HG03565 (cell line): ENCODE data around the gene NUDT7.

ENCODE experiments used
- ATAC-seq: cut with Tn5 transposase; IDR thresholded peaks from one replicate; pipeline ENCODE4 v1.9.1; 2021; ENCODE audit warnings: mild to moderate bottlenecking, moderate library complexity; ENCODE audit not compliant: unreplicated experiment

The NUDT7 gene

GRCh38 chr16:77775911-77776909 is 53.9 kb downstream of the NUDT7 start:
- no peak for ATAC-seq

- no peak for ATAC-seq
These were observed 55.4 kb downstream of the NUDT7 start for GRCh38 chr16:77777745-77778144.

DNA sequence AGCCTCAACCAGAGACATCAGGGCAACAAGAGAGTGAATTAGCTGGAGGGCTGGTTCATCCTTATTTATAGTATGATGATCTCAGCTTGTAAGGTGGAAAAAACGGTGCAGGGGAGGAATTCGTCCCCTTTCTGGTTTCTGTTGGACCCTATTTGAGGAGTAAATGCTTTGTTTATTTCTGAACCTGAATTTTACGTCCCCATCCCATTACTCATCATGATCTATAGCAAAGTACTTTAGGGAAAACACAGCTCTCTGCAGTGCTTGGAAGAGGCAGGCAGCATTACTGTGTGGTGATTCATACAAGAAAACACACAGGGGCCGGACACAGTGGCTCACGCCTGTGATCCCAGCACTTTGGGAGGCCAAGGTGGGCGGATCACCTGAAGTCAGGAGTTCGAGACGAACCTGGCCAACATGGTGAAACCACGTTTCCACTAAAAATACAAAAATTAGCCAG is 58.1 kb downstream of the NUDT7 start:
- no peak for ATAC-seq

DNA sequence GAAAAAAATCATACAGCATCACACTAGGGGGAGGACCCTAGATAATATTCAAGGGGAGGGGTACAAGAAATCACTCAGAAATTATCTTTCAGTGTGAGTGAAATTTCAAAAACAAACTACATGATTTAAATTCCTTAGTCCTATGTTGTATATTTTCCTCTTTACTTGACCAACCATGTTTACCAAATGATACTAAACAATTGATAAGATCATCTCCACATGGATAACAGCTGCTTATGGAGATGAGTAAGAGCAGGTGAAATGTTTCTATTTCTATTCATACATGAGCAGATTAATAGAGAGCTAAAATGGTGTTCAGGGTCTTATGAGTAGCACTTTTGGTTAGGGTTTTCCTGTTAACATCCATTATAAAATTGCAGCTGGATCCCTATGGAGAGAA is 58.8 kb downstream of the NUDT7 start:
- no peak for ATAC-seq

- no peak for ATAC-seq
These were observed 60.4 kb downstream of the NUDT7 start for GRCh38 chr16:77782694-77783093.

- ATAC-seq: no peak
These were observed 62.4 kb downstream of the NUDT7 start for GRCh38 chr16:77784441-77785372.

- ATAC-seq: no peak
These were observed 63.1 kb downstream of the NUDT7 start for GRCh38 chr16:77785373-77785764.

DNA sequence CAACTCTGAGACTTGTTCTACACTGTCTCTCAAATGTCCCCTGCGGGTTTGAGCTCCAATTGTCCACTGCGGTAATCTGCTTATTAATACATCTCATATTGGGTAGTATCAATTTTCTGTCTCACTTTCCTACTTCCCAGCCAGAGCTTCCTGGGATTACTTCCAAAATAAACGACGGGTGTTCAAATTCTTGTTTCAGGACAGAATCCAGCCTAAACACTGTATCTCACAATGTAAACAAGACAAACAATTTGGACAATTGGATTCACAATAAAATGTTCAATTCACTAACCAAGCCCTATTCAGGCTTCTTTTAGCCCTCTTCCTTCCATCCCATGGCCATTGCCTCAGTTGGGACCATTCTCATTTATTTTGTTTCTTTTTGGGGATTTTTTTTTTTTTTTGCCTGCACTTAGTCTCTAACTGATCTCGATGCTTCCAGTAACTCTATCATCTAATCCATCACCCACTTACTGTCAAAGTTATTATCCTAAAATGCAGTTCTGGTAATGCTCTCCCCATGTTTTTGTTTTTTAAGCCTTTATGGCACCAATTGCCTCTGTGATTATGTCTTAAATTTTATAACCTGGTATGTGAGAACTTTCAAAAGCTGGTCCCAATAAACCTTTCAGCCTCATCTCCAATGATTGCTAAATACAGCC is 64.0 kb downstream of the NUDT7 start:
- ATAC-seq: no peak

GRCh38 chr16:77787452-77787851 is 65.1 kb downstream of the NUDT7 start:
- no peak for ATAC-seq

DNA sequence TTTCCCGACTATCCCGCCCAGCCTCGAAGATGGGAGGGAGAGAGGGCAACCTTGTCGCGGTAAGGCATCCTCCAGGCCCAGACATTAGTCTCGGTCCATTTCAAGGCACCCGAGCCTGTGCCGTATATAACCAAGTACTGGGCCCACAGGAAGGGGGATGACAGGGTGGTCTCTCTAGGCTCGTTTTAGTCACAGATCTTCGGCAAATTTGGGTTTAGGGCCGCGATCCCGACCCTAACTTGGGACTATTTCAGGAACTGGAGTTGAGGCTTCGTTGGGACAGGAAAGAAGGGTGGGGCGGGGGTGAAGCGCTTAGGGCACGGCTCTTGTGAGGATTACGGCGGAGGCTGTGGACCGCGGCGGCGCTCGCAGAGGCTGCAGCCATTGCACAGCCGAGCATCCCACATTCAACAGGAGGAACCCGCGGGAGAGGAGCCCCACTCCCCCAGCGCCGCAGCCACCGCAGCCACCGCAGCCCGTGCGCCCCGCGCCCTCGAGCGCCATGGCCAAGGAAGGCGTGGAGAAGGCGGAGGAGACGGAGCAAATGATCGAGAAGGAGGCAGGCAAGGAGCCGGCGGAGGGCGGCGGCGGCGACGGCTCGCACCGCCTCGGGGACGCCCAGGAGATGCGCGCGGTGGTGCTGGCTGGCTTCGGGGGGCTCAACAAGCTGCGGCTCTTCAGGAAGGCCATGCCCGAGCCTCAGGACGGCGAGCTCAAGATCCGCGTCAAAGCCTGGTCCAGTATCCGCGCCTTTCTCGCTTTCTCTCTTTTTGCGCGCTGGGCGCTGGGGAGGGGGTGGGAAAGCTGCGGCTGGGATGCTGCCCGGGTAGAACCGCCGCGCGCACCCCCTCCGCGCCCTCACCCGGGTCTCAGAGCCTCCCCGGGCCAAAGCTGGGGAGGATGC is 66.1 kb downstream of the NUDT7 start, which contains the start of gene VAT1L:
Gene VAT1L (plus strand): TSS at position 384 of the 904 bp plus-strand sequence. CDS start 119 bp downstream, at position 503.
- ATAC-seq: no peak

- ATAC-seq: no peak
These were observed 67.0 kb downstream of the NUDT7 start for GRCh38 chr16:77789085-77790008.

GRCh38 chr16:77790009-77790372 is 67.7 kb downstream of the NUDT7 start:
- no peak for ATAC-seq

DNA sequence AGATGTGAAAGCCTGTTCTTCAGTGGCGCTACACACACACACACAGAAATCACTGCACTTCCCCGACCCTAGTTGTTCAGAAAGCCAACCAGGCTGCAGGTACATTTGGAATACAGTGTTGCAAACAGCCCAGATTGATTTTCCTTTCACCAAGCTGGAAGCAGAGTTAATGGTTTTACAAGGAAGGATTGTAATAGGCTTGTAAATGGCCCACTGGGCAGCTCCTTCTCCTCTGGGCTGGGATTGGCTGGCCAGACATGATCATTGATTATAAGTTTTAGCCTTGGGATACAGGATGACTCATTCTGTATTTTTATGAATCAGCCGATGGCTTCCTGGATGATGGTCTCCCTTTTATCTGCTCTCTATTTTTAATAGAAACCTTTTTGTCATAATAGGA is 68.6 kb downstream of the NUDT7 start:
- ATAC-seq: no peak
